ENCODE results near the gene TRIM61.
"Not testable (repeated sequence)": the region's sequence is repeated elsewhere in the genome, so short reads cannot be mapped to it uniquely, and the experiment has no call there.

TRIM61 gene

GRCh38 chr4:164959896-164960295, 17.6 kb downstream of the TRIM61 start:
- Histone ChIP-seq H3K79me2 (ENCODE audit: control insufficient read depth, insufficient read depth, low read length, poor library complexity) (peaks cover 6% of the 10 kb centered on the region), H3K4me1 (ENCODE audit: control insufficient read depth in 1 of 2, insufficient read depth in 2 of 2, low read length in 2 of 2) (peaks cover 4% of the 10 kb centered on the region in 2 experiments), H4K12ac (ENCODE audit: low read depth, low read length) (no peak overlapping the region), H3K79me1 (ENCODE audit: low read length) (peaks cover 5% of the 10 kb centered on the region), H3K18ac (ENCODE audit: low read length) (no peak overlapping the region), H3K27me3 (ENCODE audit: insufficient read depth, low read length) (no peaks in the 10 kb centered on the region), H2BK5ac (ENCODE audit: low read depth, low read length, poor library complexity) (no peak overlapping the region), H3K36me3 (ENCODE audit: control insufficient read depth in 1 of 2, insufficient read depth in 2 of 2, low read length in 2 of 2) (no peaks in the 10 kb centered on the region), H3K27ac (ENCODE audit: low read depth, low read length) (no peak overlapping the region), H3K4me3 (ENCODE audit: low read depth, low read length) (no peak overlapping the region), H3K14ac (ENCODE audit: low read length) (no peak overlapping the region), H3K4me2 (ENCODE audit: low read length) (no peak overlapping the region), H2BK12ac (ENCODE audit: low read length) (no peak overlapping the region), H3K4ac (ENCODE audit: low read depth, low read length) (no peak overlapping the region), H3K9me3 (ENCODE audit: insufficient read depth, low read depth, low read length) (no peaks in the 10 kb centered on the region), H4K91ac (ENCODE audit: low read depth, low read length) (no peak overlapping the region), H2AFZ (ENCODE audit: insufficient read depth, low read length, poor library complexity) (no peak overlapping the region), H4K8ac (ENCODE audit: low read depth, low read length) (no peak overlapping the region), H3K9ac (ENCODE audit: low read length) (no peak overlapping the region), H2AK5ac (ENCODE audit: low read length) (no peak overlapping the region), H3K23ac (ENCODE audit: low read length) (no peak overlapping the region), H2BK120ac (ENCODE audit: insufficient read depth, low read length, poor library complexity) (no peak overlapping the region)
- peak; percentile 32 to 67 for DNase-seq
- no CpG with 5 or more reads among the region's 2 CpGs for WGBS (ENCODE audit: extremely low coverage, insufficient coverage, insufficient read length)

DNA sequence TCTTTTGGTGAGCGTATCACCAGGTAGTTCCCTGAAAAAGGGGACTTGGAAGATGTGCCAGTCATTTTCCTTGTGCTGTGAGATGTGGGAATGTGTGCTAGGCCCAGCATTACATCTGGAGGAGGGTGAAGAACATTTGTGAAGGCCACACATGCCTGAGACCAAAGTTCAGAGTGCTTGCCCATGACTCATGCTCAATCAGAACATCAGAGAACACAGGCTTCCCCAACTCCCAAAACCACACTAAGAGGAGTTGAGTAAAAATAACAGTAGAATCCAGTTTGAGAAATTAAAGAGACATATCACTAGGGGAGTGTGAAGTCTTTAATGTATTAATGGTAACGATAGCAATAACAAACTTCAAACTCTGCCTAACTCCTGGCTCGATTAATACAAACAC, 18.0 kb downstream of the TRIM61 start:
- H4K12ac ChIP-seq (ENCODE audit: low read depth, low read length); H3K23ac ChIP-seq (ENCODE audit: low read length); H3K4me1 ChIP-seq (ENCODE audit: control insufficient read depth in 1 of 2, insufficient read depth in 2 of 2, low read length in 2 of 2); H3K27me3 ChIP-seq (ENCODE audit: insufficient read depth, low read length); H4K8ac ChIP-seq (ENCODE audit: low read depth, low read length); H3K27ac ChIP-seq (ENCODE audit: low read depth, low read length); H2BK5ac ChIP-seq (ENCODE audit: low read depth, low read length, poor library complexity); H3K4me3 ChIP-seq (ENCODE audit: low read depth, low read length); H3K9me3 ChIP-seq (ENCODE audit: insufficient read depth, low read depth, low read length); H3K36me3 ChIP-seq (ENCODE audit: control insufficient read depth in 1 of 2, insufficient read depth in 2 of 2, low read length in 2 of 2); H3K4ac ChIP-seq (ENCODE audit: low read depth, low read length); H3K79me1 ChIP-seq (ENCODE audit: low read length); H2BK120ac ChIP-seq (ENCODE audit: insufficient read depth, low read length, poor library complexity); H3K14ac ChIP-seq (ENCODE audit: low read length); H3K4me2 ChIP-seq (ENCODE audit: low read length); H4K91ac ChIP-seq (ENCODE audit: low read depth, low read length); H3K79me2 ChIP-seq (ENCODE audit: control insufficient read depth, insufficient read depth, low read length, poor library complexity); H3K9ac ChIP-seq (ENCODE audit: low read length); H2AK5ac ChIP-seq (ENCODE audit: low read length); H2BK12ac ChIP-seq (ENCODE audit: low read length); H2AFZ ChIP-seq (ENCODE audit: insufficient read depth, low read length, poor library complexity); H3K18ac ChIP-seq (ENCODE audit: low read length): not testable (repeated sequence)
- WGBS (ENCODE audit: extremely low coverage, insufficient coverage, insufficient read length) = no CpG with 5 or more reads among the region's 3 CpGs
- peak; percentile 37 to 52 for DNase-seq

DNA sequence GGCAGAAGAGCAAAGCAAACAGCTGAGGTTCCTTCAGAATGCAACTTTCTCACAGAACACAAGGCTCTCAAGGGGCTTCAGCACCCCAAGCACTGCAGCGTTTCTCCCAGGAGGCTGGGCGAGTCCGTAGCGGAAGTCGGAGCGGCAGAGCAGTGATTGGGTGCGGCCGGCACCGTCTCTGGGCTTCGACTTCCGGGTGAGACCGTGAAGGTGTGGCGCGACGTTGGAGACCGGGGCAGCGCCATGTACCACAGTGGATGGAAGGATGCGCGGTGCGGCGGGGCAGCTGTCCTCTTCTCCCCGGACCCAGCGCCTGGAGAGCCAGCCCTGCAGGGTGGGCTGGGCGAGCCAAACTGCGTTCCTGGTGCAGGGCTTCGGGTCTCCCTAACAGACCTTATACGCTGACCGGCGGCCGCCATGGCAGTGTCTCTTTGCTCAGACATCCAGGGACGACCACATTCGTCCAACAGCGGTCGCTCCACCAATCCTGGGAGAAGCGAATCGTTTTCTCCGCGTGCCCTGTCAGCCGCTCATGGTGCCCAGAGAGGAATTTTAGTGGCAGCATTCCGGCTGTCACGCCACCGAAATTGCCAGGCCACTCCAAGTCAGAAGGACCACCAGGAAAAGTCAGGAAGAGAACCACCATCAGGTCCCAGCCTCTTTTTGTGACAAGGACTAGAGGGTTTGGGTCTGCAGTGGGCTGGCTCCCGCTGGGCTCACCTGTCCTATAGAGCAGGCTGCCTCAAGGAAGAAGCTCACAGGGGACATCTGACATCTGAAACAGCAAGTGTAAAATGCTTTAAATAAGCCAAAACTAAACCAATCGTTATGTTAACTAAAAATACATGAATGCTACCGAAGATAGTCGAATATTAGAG, 20.5 kb downstream of the TRIM61 start:
- Histone ChIP-seq H3K4me1 (ENCODE audit: control insufficient read depth in 1 of 2, insufficient read depth in 2 of 2, low read length in 2 of 2) (peaks cover 4% of the 10 kb centered on the region in 2 experiments), H3K36me3 (ENCODE audit: control insufficient read depth in 1 of 2, insufficient read depth in 2 of 2, low read length in 2 of 2) (no peaks in the 10 kb centered on the region), H3K4me3 (ENCODE audit: low read depth, low read length) (peak overlapping the region; percentile 85), H3K4ac (ENCODE audit: low read depth, low read length) (peak overlapping the region; percentile 47), H3K14ac (ENCODE audit: low read length) (peak overlapping the region; percentile 48), H3K18ac (ENCODE audit: low read length) (peak overlapping the region; percentile 28), H2AK5ac (ENCODE audit: low read length) (peak overlapping the region; percentile 47), H2AFZ (ENCODE audit: insufficient read depth, low read length, poor library complexity) (peak overlapping the region; percentile 96), H3K4me2 (ENCODE audit: low read length) (peak overlapping the region; percentile 80), H3K23ac (ENCODE audit: low read length) (no peak overlapping the region), H3K27me3 (ENCODE audit: insufficient read depth, low read length) (no peaks in the 10 kb centered on the region), H4K12ac (ENCODE audit: low read depth, low read length) (peak overlapping the region; percentile 93), H3K9ac (ENCODE audit: low read length) (no peak overlapping the region), H3K9me3 (ENCODE audit: insufficient read depth, low read depth, low read length) (no peaks in the 10 kb centered on the region), H3K79me1 (ENCODE audit: low read length) (peaks cover 5% of the 10 kb centered on the region), H2BK12ac (ENCODE audit: low read length) (no peak overlapping the region), H4K91ac (ENCODE audit: low read depth, low read length) (peak overlapping the region; percentile 77), H3K27ac (ENCODE audit: low read depth, low read length) (no peak overlapping the region), H4K8ac (ENCODE audit: low read depth, low read length) (peak overlapping the region; percentile 99), H3K79me2 (ENCODE audit: control insufficient read depth, insufficient read depth, low read length, poor library complexity) (peaks cover 6% of the 10 kb centered on the region), H2BK120ac (ENCODE audit: insufficient read depth, low read length, poor library complexity) (peak overlapping the region; percentile 29), H2BK5ac (ENCODE audit: low read depth, low read length, poor library complexity) (peak overlapping the region; percentile 64)
- peak; percentile 78 to 80 for DNase-seq
- no CpG with 5 or more reads among the region's 46 CpGs for WGBS (ENCODE audit: extremely low coverage, insufficient coverage, insufficient read length)

DNA sequence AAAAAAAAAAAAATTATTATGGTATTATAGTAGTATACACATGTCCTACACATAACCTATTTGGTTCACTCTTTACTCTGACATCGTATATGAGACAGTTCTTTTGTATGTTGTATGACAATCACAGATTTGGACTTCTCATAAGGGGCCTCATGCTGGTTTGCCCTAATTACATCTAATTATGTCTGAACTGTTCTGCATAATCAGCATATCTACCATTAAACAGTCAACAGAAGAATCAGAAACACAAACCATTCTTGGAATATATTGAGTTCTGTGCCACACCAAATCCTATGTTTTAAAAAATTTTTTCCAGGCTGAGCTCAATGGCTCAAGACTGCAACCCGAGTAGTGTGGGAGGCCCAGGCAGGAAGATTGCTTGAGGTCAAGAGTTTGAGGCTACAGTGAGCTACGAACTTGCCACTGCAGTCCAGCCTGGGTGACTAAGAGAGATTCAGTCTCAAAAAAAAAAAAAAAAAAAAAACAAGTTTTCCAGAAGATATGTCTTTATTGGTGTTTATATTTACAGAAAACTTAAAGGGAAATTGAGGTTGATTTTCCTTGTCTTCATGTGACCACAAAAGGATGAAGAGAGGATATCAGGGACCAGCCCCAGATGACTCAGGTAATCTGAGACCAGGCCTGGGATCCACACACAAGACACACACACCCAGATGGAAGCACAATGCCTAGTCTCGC, 22.2 kb downstream of the TRIM61 start:
- Histone ChIP-seq H3K23ac (ENCODE audit: low read length) (no peak overlapping the region), H2BK5ac (ENCODE audit: low read depth, low read length, poor library complexity) (no peak overlapping the region), H2AK5ac (ENCODE audit: low read length) (no peak overlapping the region), H3K79me2 (ENCODE audit: control insufficient read depth, insufficient read depth, low read length, poor library complexity) (peaks cover 6% of the 10 kb centered on the region), H3K4me3 (ENCODE audit: low read depth, low read length) (no peak overlapping the region), H3K9ac (ENCODE audit: low read length) (no peak overlapping the region), H4K91ac (ENCODE audit: low read depth, low read length) (no peak overlapping the region), H4K8ac (ENCODE audit: low read depth, low read length) (peak overlapping the region; percentile 51), H3K79me1 (ENCODE audit: low read length) (peaks cover 5% of the 10 kb centered on the region), H3K27ac (ENCODE audit: low read depth, low read length) (no peak overlapping the region), H3K4me1 (ENCODE audit: control insufficient read depth in 1 of 2, insufficient read depth in 2 of 2, low read length in 2 of 2) (peaks cover 4% of the 10 kb centered on the region in 2 experiments), H2BK12ac (ENCODE audit: low read length) (no peak overlapping the region), H4K12ac (ENCODE audit: low read depth, low read length) (no peak overlapping the region), H3K4me2 (ENCODE audit: low read length) (no peak overlapping the region), H3K9me3 (ENCODE audit: insufficient read depth, low read depth, low read length) (no peaks in the 10 kb centered on the region), H3K18ac (ENCODE audit: low read length) (no peak overlapping the region), H3K27me3 (ENCODE audit: insufficient read depth, low read length) (no peaks in the 10 kb centered on the region), H3K36me3 (ENCODE audit: control insufficient read depth in 1 of 2, insufficient read depth in 2 of 2, low read length in 2 of 2) (no peaks in the 10 kb centered on the region), H3K4ac (ENCODE audit: low read depth, low read length) (no peak overlapping the region), H2BK120ac (ENCODE audit: insufficient read depth, low read length, poor library complexity) (no peak overlapping the region), H3K14ac (ENCODE audit: low read length) (no peak overlapping the region), H2AFZ (ENCODE audit: insufficient read depth, low read length, poor library complexity) (no peak overlapping the region)
- no CpG with 5 or more reads among the region's 4 CpGs for WGBS (ENCODE audit: extremely low coverage, insufficient coverage, insufficient read length)
- no peak for DNase-seq

All from trophoblast cell (in vitro differentiated cells and primary cell).